H1 (cell line): Measurements from ENCODE around the gene DENND6B. TPM values are rescaled to one million over a fixed set of nuclear protein-coding genes. Genes with fewer than 3 reads are reported as not detected.
A peak's percentile ranks its signal among the peaks of the same experiment; 100 is the strongest.

Experiments
- FOSL1 ChIP-seq: IDR thresholded peaks from 2 replicates; pipeline ENCODE4 v1.6.1; 2011; ENCODE audit warnings: mild to moderate bottlenecking, low read depth, low read length, moderate library complexity; ENCODE audit not compliant: insufficient read depth
- GTF2F1 ChIP-seq: IDR thresholded peaks from 2 replicates; pipeline ENCODE4 v1.6.1; 2012; ENCODE audit warnings: low read depth, low read length, improper control_type of control experiment, borderline replicate concordance
- PHF8 ChIP-seq: fragments of 200-600 bp; sonication (generic); conservative IDR thresholded peaks from 2 replicates; pipeline ENCODE4 v1.7.1; 2012; ENCODE audit warnings: low read depth, mild to moderate bottlenecking, inconsistent platforms, low read length, moderate library complexity
- polyA plus RNA-seq, 7 experiments: library from polyadenylated mRNA; depleted of rRNA in 3 of 7; stranded (reverse) in 5 of 7; unstranded in 2 of 7; fragments of >200 nt in 5 of 7; fragments of 200-250 nt in 2 of 7; gene quantifications; 1 replicate in 5 of 7; 2 replicates in 1 of 7; 4 replicates in 1 of 7; pipeline versions ENCODE4 v1.2.1 to v1.2.3, GENCODE V29; 2011 to 2013; ENCODE audit warnings: missing spikeins in 2 of 7, mixed read lengths in 2 of 7
- total RNA-seq: library from RNA; stranded (reverse); fragmentation: NEBNext Ultra II Directional; extraction: Animal tissue kit (Norgen Biotek cat#: 25700); gene quantifications from 2 replicates; pipeline ENCODE4 v1.2.1, GENCODE V29; 2021
- TF ChIP-seq, protein P1 (sequence below), 3 experiments: IDR thresholded peaks; 1 replicate in 2 of 3; 2 replicates in 1 of 3; pipeline versions ENCODE4 v1.5.1 to v1.6.1; 2011; ENCODE audit warnings: low read length in 3 of 3, mild to moderate bottlenecking in 3 of 3, inconsistent platforms in 2 of 3, low read depth in 1 of 3, moderate library complexity in 1 of 3; ENCODE audit not compliant: insufficient read depth in 1 of 3; ENCODE audit errors: control extremely low read depth in 1 of 3

DENND6B gene
- total and polyA plus RNA-seq, 2 of the 8 experiments (the other 6 are each of a cell fraction or from before 2014, with no cell fraction given) = 1.1 to 1.9 TPM

DNA sequence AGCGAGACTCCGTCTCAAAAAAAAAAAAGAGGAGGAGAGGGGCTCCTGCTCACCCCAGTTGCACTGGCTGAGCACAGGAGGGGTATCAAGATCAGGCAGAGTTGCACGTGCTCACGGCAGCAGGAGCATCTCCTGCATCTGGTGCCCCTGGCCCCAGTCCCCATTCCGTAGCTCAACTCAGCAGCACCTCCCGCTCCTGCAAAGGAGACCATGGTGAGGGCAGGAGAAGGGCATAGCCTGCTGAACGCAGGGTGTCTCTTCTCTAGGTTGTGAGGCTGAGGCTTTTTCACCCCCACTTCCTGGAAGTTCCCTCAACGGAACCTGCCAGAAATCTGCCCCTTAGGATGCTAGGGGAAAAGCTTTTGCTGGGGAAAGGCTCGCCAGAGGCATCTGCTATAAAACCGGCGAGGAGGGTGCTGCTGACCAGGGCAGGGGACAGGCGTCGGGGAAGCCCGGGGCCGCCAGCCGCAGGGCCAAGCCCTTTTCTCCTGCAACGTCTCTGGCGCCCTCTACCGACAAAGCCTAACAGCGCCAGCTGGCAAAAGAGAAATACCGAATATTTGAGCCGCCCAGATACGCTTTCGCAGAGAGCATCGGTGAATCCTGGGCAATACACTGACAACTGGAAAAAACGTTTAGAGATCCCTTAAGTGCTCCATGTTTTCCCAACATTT, 15.3 kb upstream of the DENND6B start (continued):
- TF ChIP-seq, protein P1, sequence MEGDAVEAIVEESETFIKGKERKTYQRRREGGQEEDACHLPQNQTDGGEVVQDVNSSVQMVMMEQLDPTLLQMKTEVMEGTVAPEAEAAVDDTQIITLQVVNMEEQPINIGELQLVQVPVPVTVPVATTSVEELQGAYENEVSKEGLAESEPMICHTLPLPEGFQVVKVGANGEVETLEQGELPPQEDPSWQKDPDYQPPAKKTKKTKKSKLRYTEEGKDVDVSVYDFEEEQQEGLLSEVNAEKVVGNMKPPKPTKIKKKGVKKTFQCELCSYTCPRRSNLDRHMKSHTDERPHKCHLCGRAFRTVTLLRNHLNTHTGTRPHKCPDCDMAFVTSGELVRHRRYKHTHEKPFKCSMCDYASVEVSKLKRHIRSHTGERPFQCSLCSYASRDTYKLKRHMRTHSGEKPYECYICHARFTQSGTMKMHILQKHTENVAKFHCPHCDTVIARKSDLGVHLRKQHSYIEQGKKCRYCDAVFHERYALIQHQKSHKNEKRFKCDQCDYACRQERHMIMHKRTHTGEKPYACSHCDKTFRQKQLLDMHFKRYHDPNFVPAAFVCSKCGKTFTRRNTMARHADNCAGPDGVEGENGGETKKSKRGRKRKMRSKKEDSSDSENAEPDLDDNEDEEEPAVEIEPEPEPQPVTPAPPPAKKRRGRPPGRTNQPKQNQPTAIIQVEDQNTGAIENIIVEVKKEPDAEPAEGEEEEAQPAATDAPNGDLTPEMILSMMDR (IDR thresholded peaks at IDR 0.05; ENCODE audit: control extremely low read depth in 1 of 3, insufficient read depth in 1 of 3, low read depth in 1 of 3, low read length in 3 of 3) = peak; percentile 80 to 99 (median 95)
- no peak for TF ChIP-seq GTF2F1
- no peak for TF ChIP-seq FOSL1
- TF ChIP-seq PHF8 = no peak
